GM12878 (cell line): ENCODE data around the gene ZNF501. TPM values are rescaled to one million over a fixed set of nuclear protein-coding genes. Genes with fewer than 3 reads are reported as not detected.

Experiments
- BRCA1 ChIP-seq: IDR thresholded peaks from 2 replicates; pipeline ENCODE4 v1.6.1; 2011; ENCODE audit warnings: low read depth, low read length, improper control_type of control experiment
- CHD1 ChIP-seq: IDR thresholded peaks from 2 replicates; pipeline ENCODE4 v1.6.1; 2012; ENCODE audit warnings: low read depth, low read length, improper control_type of control experiment
- CREM ChIP-seq: IDR thresholded peaks from 2 replicates; pipeline ENCODE4 v1.6.1; 2014; ENCODE audit warnings: antibody characterized with exemption, low read depth
- DPF2 ChIP-seq: fragments of 450-650 bp; IDR thresholded peaks from 2 replicates; pipeline ENCODE4 v1.6.1; 2017; ENCODE audit warnings: mild to moderate bottlenecking
- EZH2 ChIP-seq: IDR thresholded peaks from 2 replicates; pipeline ENCODE4 v1.6.1; 2012; ENCODE audit warnings: low read depth, mild to moderate bottlenecking, control low read depth, inconsistent platforms, low read length, borderline replicate concordance; ENCODE audit not compliant: control insufficient read depth
- IRF3 ChIP-seq: fragments of 450-650 bp; IDR thresholded peaks from 2 replicates; pipeline ENCODE4 v1.6.1; 2014; ENCODE audit warnings: mild to moderate bottlenecking
- MEF2B ChIP-seq: fragments of 450-650 bp; IDR thresholded peaks from 2 replicates; pipeline ENCODE4 v1.6.1; 2018; ENCODE audit warnings: mild to moderate bottlenecking, moderate library complexity; ENCODE audit not compliant: partially characterized antibody, poor library complexity, severe bottlenecking
- MXI1 ChIP-seq: fragments of 150-350 bp; IDR thresholded peaks from 2 replicates; pipeline ENCODE4 v1.6.1; 2011; ENCODE audit warnings: low read depth, mild to moderate bottlenecking, inconsistent platforms, low read length, improper control_type of control experiment
- NFIC ChIP-seq: IDR thresholded peaks from 2 replicates; pipeline ENCODE4 v1.6.1; 2012; ENCODE audit warnings: low read depth, mild to moderate bottlenecking, inconsistent platforms, low read length, moderate library complexity
- NKRF ChIP-seq: fragments of 450-650 bp; conservative IDR thresholded peaks from 2 replicates; pipeline ENCODE4 v1.6.1; 2017; ENCODE audit warnings: mild to moderate bottlenecking, moderate library complexity
- NR2C1 ChIP-seq: fragments of 450-650 bp; IDR thresholded peaks from 2 replicates; pipeline ENCODE4 v1.6.1; 2017; ENCODE audit warnings: antibody characterized with exemption, mild to moderate bottlenecking, moderate library complexity
- POLR2AphosphoS2 ChIP-seq: IDR thresholded peaks from 2 replicates; pipeline ENCODE4 v1.6.1; 2011; ENCODE audit warnings: low read depth, mild to moderate bottlenecking, low read length, improper control_type of control experiment, moderate library complexity
- RB1 ChIP-seq: fragments of 450-650 bp; formaldehyde crosslinking; IDR thresholded peaks from 2 replicates; pipeline ENCODE4 v1.6.1; 2017; ENCODE audit warnings: mild to moderate bottlenecking, borderline replicate concordance
- RFX5 ChIP-seq: IDR thresholded peaks from 2 replicates; pipeline ENCODE4 v1.6.1; 2011; ENCODE audit warnings: low read depth, low read length, improper control_type of control experiment
- SMARCA5 ChIP-seq: fragments of 450-650 bp; IDR thresholded peaks from 2 replicates; pipeline ENCODE4 v1.6.1; 2017; ENCODE audit warnings: mild to moderate bottlenecking
- SREBF2 ChIP-seq: IDR thresholded peaks from 2 replicates; pipeline ENCODE4 v1.6.1; 2012; ENCODE audit warnings: mild to moderate bottlenecking, low read length
- STAT3 ChIP-seq: IDR thresholded peaks from 2 replicates; pipeline ENCODE4 v1.6.1; 2011; ENCODE audit warnings: low read depth, low read length, improper control_type of control experiment
- TARDBP ChIP-seq: IDR thresholded peaks from 2 replicates; pipeline ENCODE4 v1.6.1; 2016; ENCODE audit warnings: borderline replicate concordance
- TCF3 ChIP-seq: IDR thresholded peaks from 2 replicates; pipeline ENCODE4 v1.6.1; 2012; ENCODE audit warnings: low read depth, mild to moderate bottlenecking, low read length, borderline replicate concordance; ENCODE audit not compliant: insufficient read depth
- YY1 ChIP-seq: IDR thresholded peaks from 2 replicates; pipeline ENCODE4 v1.6.1; 2011; ENCODE audit warnings: low read depth, mild to moderate bottlenecking, low read length
- ZNF622 ChIP-seq: fragments of 450-650 bp; IDR thresholded peaks from 2 replicates; pipeline ENCODE4 v1.6.1; 2017; ENCODE audit warnings: mild to moderate bottlenecking, inconsistent platforms
- polyA plus RNA-seq, 11 experiments: library from polyadenylated mRNA; depleted of rRNA in 4 of 11; unstranded in 6 of 11; stranded (reverse) in 5 of 11; fragments of >200 nt; fragmentation: Nextera tagmentation in 4 of 11; fragmentation: Illumina TruSeq in 1 of 11; extraction: Ambion mirVana in 4 of 11; extraction: Trizol in 1 of 11; gene quantifications; 1 replicate in 1 of 11; 2 replicates in 10 of 11; pipeline versions ENCODE4 v1.2.1 to v1.2.3, GENCODE V29; 2011 to 2016; ENCODE audit warnings: inconsistent platforms in 2 of 11, missing spikeins in 2 of 11, low read depth in 1 of 11
- total RNA-seq, 4 experiments: library from RNA; depleted of rRNA in 3 of 4; stranded (reverse); fragments of >200 nt in 3 of 4; fragmentation: Illumina TruSeq in 1 of 4; extraction: Trizol in 1 of 4; gene quantifications; 2 replicates each; pipeline versions ENCODE4 v1.2.1 to v1.2.3, GENCODE V29; 2013 to 2021
- TF ChIP-seq, protein P1 (sequence below): fragments of 450-650 bp; IDR thresholded peaks from 2 replicates; pipeline ENCODE4 v1.6.1; 2017; ENCODE audit warnings: antibody characterized with exemption, mild to moderate bottlenecking, moderate library complexity
- TF ChIP-seq, protein P2 (sequence below): IDR thresholded peaks from 2 replicates; pipeline ENCODE4 v1.6.1; 2012; ENCODE audit warnings: low read depth, low read length, improper control_type of control experiment
- TF ChIP-seq, protein P3 (sequence below): fragments of 150-350 bp; IDR thresholded peaks from 2 replicates; pipeline ENCODE4 v1.6.1; 2014; ENCODE audit warnings: mild to moderate bottlenecking, low read depth, low read length

ZNF501 gene
- total and polyA plus RNA-seq, 10 of the 15 experiments (the other 5 are each of a cell fraction or from before 2014, with no cell fraction given): 0.35 to 3.8 (median 1.7) TPM

DNA sequence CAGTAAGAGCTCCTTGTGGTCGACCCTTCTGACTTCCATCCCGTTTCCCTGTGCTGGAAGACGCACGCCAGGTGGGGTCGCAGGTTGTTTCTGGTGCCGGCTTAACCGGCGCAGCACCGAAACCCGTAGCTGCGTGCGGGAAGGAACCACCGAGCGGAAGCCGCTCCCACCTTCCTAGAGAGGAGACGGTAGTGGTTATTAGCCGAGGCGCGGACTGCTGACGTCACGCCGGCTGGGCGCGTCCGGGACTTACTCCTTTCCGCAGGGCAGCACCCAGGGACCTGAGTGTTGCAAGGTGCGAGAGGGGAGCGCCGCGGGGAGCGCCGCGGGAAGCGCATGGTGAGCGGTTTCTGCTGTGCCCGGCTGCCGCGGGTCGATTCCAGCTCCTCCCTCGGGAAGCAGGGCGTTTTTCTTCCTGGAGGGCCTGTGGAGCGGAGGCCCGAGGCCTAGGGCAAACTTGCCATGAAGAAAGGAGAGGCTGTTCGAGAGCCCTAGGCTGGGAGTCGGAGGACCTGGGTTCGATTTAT is at the start of gene ZNF501 (continued):
- TF ChIP-seq, protein P1, sequence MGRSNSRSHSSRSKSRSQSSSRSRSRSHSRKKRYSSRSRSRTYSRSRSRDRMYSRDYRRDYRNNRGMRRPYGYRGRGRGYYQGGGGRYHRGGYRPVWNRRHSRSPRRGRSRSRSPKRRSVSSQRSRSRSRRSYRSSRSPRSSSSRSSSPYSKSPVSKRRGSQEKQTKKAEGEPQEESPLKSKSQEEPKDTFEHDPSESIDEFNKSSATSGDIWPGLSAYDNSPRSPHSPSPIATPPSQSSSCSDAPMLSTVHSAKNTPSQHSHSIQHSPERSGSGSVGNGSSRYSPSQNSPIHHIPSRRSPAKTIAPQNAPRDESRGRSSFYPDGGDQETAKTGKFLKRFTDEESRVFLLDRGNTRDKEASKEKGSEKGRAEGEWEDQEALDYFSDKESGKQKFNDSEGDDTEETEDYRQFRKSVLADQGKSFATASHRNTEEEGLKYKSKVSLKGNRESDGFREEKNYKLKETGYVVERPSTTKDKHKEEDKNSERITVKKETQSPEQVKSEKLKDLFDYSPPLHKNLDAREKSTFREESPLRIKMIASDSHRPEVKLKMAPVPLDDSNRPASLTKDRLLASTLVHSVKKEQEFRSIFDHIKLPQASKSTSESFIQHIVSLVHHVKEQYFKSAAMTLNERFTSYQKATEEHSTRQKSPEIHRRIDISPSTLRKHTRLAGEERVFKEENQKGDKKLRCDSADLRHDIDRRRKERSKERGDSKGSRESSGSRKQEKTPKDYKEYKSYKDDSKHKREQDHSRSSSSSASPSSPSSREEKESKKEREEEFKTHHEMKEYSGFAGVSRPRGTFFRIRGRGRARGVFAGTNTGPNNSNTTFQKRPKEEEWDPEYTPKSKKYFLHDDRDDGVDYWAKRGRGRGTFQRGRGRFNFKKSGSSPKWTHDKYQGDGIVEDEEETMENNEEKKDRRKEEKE: no peak
- TF ChIP-seq, protein P2, sequence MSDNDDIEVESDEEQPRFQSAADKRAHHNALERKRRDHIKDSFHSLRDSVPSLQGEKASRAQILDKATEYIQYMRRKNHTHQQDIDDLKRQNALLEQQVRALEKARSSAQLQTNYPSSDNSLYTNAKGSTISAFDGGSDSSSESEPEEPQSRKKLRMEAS: peak; percentile 33; the same call in 1 of the 2 replicates
- no peak for TF ChIP-seq BRCA1
- no peak for TF ChIP-seq NFIC
- TF ChIP-seq TARDBP: peak; percentile 18; the same call in 1 of the 2 replicates
- TF ChIP-seq MXI1: no peak; the same call in 1 of the 2 replicates
- TF ChIP-seq NR2C1: no peak
- no peak for TF ChIP-seq MEF2B
- no peak for TF ChIP-seq ZNF622
- TF ChIP-seq YY1: peak; percentile 56; the same call in 1 of the 2 replicates
- no peak; the same call in 1 of the 2 replicates for TF ChIP-seq RB1
- TF ChIP-seq, protein P3, sequence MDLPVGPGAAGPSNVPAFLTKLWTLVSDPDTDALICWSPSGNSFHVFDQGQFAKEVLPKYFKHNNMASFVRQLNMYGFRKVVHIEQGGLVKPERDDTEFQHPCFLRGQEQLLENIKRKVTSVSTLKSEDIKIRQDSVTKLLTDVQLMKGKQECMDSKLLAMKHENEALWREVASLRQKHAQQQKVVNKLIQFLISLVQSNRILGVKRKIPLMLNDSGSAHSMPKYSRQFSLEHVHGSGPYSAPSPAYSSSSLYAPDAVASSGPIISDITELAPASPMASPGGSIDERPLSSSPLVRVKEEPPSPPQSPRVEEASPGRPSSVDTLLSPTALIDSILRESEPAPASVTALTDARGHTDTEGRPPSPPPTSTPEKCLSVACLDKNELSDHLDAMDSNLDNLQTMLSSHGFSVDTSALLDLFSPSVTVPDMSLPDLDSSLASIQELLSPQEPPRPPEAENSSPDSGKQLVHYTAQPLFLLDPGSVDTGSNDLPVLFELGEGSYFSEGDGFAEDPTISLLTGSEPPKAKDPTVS: no peak
- TF ChIP-seq POLR2AphosphoS2: no peak
- TF ChIP-seq NKRF: 0 out of 2 replicates have a peak, but pooled peaks have one; percentile 28
- TF ChIP-seq RFX5: no peak
- no peak for TF ChIP-seq STAT3
- no peak for TF ChIP-seq TCF3
- no peak for TF ChIP-seq DPF2
- peak; percentile 99 for TF ChIP-seq CREM
- TF ChIP-seq IRF3: no peak
- no peak for TF ChIP-seq EZH2
- TF ChIP-seq SREBF2: no peak
- no peak for TF ChIP-seq CHD1
- TF ChIP-seq SMARCA5: no peak
